OCI-LY3 (cell line): ENCODE results near the gene ROBO1.

Experiments used
- H2AFZ ChIP-seq: fragments of 200-600, 300-600 bp; shearing (Covaris generic); 2 replicates; pipeline ENCODE4 v1.6.0; 2014; ENCODE audit warnings: antibody characterized with exemption, low read depth, low read length
- H3K27ac ChIP-seq: fragments of 200-600, 300-600 bp; sonication (generic); 2 replicates; pipeline ENCODE4 v1.5.1; 2014; ENCODE audit warnings: mild to moderate bottlenecking, low read length, moderate library complexity, mixed read lengths
- H3K27me3 ChIP-seq: fragments of 200-600, 300-600 bp; sonication (generic); 2 replicates; pipeline ENCODE4 v1.6.1; 2014; ENCODE audit warnings: low read depth, low read length, mixed read lengths
- H3K36me3 ChIP-seq: fragments of 200-600, 300-600 bp; sonication (generic); replicated peaks from 2 replicates; pipeline ENCODE3; 2014; ENCODE audit warnings: low read depth, low read length, mixed read lengths
- H3K4me1 ChIP-seq: fragments of 300-600, 200-600 bp; sonication (generic); 2 replicates; pipeline ENCODE4 v1.6.1; 2014; ENCODE audit warnings: low read length, mixed read lengths
- H3K4me2 ChIP-seq: fragments of 200-600, 300-600 bp; sonication (generic); 2 replicates; pipeline ENCODE4 v1.6.1; 2014; ENCODE audit warnings: low read length, mixed read lengths
- H3K4me3 ChIP-seq: fragments of 300-600, 200-600 bp; sonication (generic); 2 replicates; pipeline ENCODE4 v1.5.1; 2014; ENCODE audit warnings: antibody characterized with exemption, mild to moderate bottlenecking, low read length, moderate library complexity
- H3K79me2 ChIP-seq: fragments of 300-600, 200-600 bp; shearing (Covaris generic); 2 replicates; pipeline ENCODE4 v1.6.1; 2014; ENCODE audit warnings: mild to moderate bottlenecking, low read length, mixed read lengths
- H3K9ac ChIP-seq: fragments of 300-600, 200-600 bp; shearing (Covaris generic); 2 replicates; pipeline ENCODE4 v1.6.0; 2014; ENCODE audit warnings: mild to moderate bottlenecking, low read length, moderate library complexity
- H3K9me3 ChIP-seq: fragments of 200-600, 300-600 bp; shearing (Covaris generic); 2 replicates; pipeline ENCODE4 v1.6.1; 2014; ENCODE audit warnings: low read length, mixed read lengths; ENCODE audit not compliant: insufficient read depth
- H4K20me1 ChIP-seq: fragments of 200-600, 300-600 bp; sonication (generic); 2 replicates; pipeline ENCODE4 v1.6.1; 2016; ENCODE audit warnings: low read length, mixed read lengths; ENCODE audit not compliant: insufficient read depth
- CTCF ChIP-seq: fragments of 200-600, 300-600 bp; sonication (generic); IDR thresholded peaks from 2 replicates; pipeline ENCODE4 v1.5.1; 2014; ENCODE audit warnings: antibody characterized with exemption, low read length, low read depth
- EZH2phosphoT487 ChIP-seq: fragments of 200-600 bp; shearing (Covaris generic); IDR thresholded peaks from 2 replicates; pipeline ENCODE4 v1.6.1; 2018; ENCODE audit warnings: antibody characterized with exemption, mixed run types, low read depth

Gene ROBO1

GRCh38 chr3:79364784-79365183 lies 403.0 kb downstream of the ROBO1 start:
- H3K4me3 ChIP-seq: peak overlapping the region; percentile 67
- no peaks in the 10 kb centered on the region for H3K9me3 ChIP-seq
- peak overlapping the region; percentile 23; the same call in 1 of the 2 replicates for H3K9ac ChIP-seq
- H3K4me2 ChIP-seq: peak overlapping the region; percentile 79
- 0 out of 2 replicates have a peak, but pooled peaks cover 5% of the 10 kb centered on the region for H3K27me3 ChIP-seq
- H2AFZ ChIP-seq: peak overlapping the region; percentile 54
- H4K20me1 ChIP-seq: no peaks in the 10 kb centered on the region
- peak overlapping the region; percentile 90 for H3K27ac ChIP-seq
- TF ChIP-seq EZH2phosphoT487 (no peak), CTCF (no peak)
- peaks cover 32% of the 10 kb centered on the region for H3K4me1 ChIP-seq
- H3K36me3 ChIP-seq: no peaks in the 10 kb centered on the region
- no peaks in the 10 kb centered on the region for H3K79me2 ChIP-seq

GRCh38 chr3:79362571-79363270 lies 405.1 kb downstream of the ROBO1 start:
- Histone ChIP-seq H3K79me2 (no peaks in the 10 kb centered on the region), H3K9me3 (no peaks in the 10 kb centered on the region), H3K4me3 (no peak overlapping the region), H4K20me1 (no peaks in the 10 kb centered on the region), H3K9ac (no peak overlapping the region), H3K4me1 (peaks cover 27% of the 10 kb centered on the region), H3K36me3 (no peaks in the 10 kb centered on the region), H3K27me3 (0 out of 2 replicates have a peak, but pooled peaks cover 5% of the 10 kb centered on the region), H2AFZ (no peak overlapping the region), H3K4me2 (no peak overlapping the region), H3K27ac (no peak overlapping the region)
- no peak for TF ChIP-seq EZH2phosphoT487
- no peak for TF ChIP-seq CTCF

GRCh38 chr3:79361748-79362378 lies 405.9 kb downstream of the ROBO1 start:
- H3K9ac ChIP-seq: no peak overlapping the region
- no peak overlapping the region for H2AFZ ChIP-seq
- no peaks in the 10 kb centered on the region for H3K36me3 ChIP-seq
- peaks cover 27% of the 10 kb centered on the region for H3K4me1 ChIP-seq
- H3K27me3 ChIP-seq: 0 out of 2 replicates have a peak, but pooled peaks cover 5% of the 10 kb centered on the region
- H3K27ac ChIP-seq: no peak overlapping the region
- H3K9me3 ChIP-seq: no peaks in the 10 kb centered on the region
- no peaks in the 10 kb centered on the region for H3K79me2 ChIP-seq
- TF ChIP-seq CTCF: peak; percentile 69
- no peak for TF ChIP-seq EZH2phosphoT487
- H4K20me1 ChIP-seq: no peaks in the 10 kb centered on the region
- H3K4me2 ChIP-seq: peak overlapping the region; percentile 44
- H3K4me3 ChIP-seq: peak overlapping the region; percentile 25

- Histone ChIP-seq H3K27me3 (0 out of 2 replicates have a peak, but pooled peaks cover 5% of the 10 kb centered on the region), H3K9me3 (no peaks in the 10 kb centered on the region), H3K4me2 (no peak overlapping the region), H3K9ac (no peak overlapping the region), H3K36me3 (no peaks in the 10 kb centered on the region), H3K4me1 (0 out of 2 replicates have a peak, but pooled peaks cover 4% of the 10 kb centered on the region), H3K27ac (no peak overlapping the region), H3K79me2 (no peaks in the 10 kb centered on the region), H3K4me3 (no peak overlapping the region), H4K20me1 (no peaks in the 10 kb centered on the region), H2AFZ (no peak overlapping the region)
- TF ChIP-seq CTCF (no peak), EZH2phosphoT487 (no peak)
Measured at GRCh38 chr3:79358327-79358726, 409.5 kb downstream of the ROBO1 start.
